H1 (cell line): ENCODE results near the gene TMA7. TPM values are rescaled to one million over a fixed set of nuclear protein-coding genes. Genes with fewer than 3 reads are reported as not detected.
A peak's percentile ranks its signal among the peaks of the same experiment; 100 is the strongest.

Experiments used
- CTCF ChIA-PET: fragments of 300-600 bp; sonication (Branson Sonifier 250); formaldehyde crosslinking; loops from one replicate; lab custom pipeline; 2021; ENCODE audit not compliant: partially characterized antibody; lab: Charles Lee
- POLR2A ChIA-PET: fragments of 300-600 bp; sonication (Branson Sonifier 250); formaldehyde crosslinking; loops from one replicate; lab custom pipeline; 2021; ENCODE audit warnings: inconsistent platforms; ENCODE audit not compliant: partially characterized antibody; lab: Charles Lee
- DNase-seq, 2 experiments: peaks; one replicate each; pipeline versions ENCODE4 v3.0.0 to v3.0.0-alpha.2; 2010 to 2022; ENCODE audit warnings: low spot score in 2 of 2, low read depth in 1 of 2, mixed read lengths in 1 of 2
- FAIRE-seq: peaks from 2 replicates; lab custom pipeline; 2011; peaks lifted over from hg19 to GRCh38; lab: Jason Lieb, UNC
- H2AFZ ChIP-seq: 2 replicates; pipeline ENCODE4 v1.8.1; 2012; ENCODE audit warnings: low read length, inconsistent platforms
- H2AK5ac ChIP-seq: 2 replicates; pipeline ENCODE4 v1.6.1; 2013; ENCODE audit warnings: low read depth, low read length
- H2BK120ac ChIP-seq: replicated peaks from 2 replicates; pipeline ENCODE3; 2013; ENCODE audit warnings: low read depth, low read length, inconsistent platforms
- H2BK12ac ChIP-seq: 2 replicates; pipeline ENCODE4 v1.6.1; 2013; ENCODE audit warnings: low read depth, low read length
- H2BK15ac ChIP-seq: 2 replicates; pipeline ENCODE4 v1.6.1; 2013; ENCODE audit warnings: low read length
- H2BK20ac ChIP-seq: 2 replicates; pipeline ENCODE4 v1.6.1; 2013; ENCODE audit warnings: low read length
- H2BK5ac ChIP-seq: 2 replicates; pipeline ENCODE4 v1.6.1; 2013; ENCODE audit warnings: low read depth, low read length
- H3K14ac ChIP-seq: 2 replicates; pipeline ENCODE4 v1.6.1; 2013; ENCODE audit warnings: inconsistent platforms; ENCODE audit not compliant: insufficient read length
- H3K18ac ChIP-seq: 2 replicates; pipeline ENCODE4 v1.6.1; 2013; ENCODE audit warnings: low read length; ENCODE audit errors: extremely low read depth
- H3K23ac ChIP-seq: 2 replicates; pipeline ENCODE4 v1.6.1; 2013; ENCODE audit warnings: inconsistent platforms; ENCODE audit not compliant: insufficient read length
- H3K23me2 ChIP-seq: 2 replicates; pipeline ENCODE4 v1.6.1; 2013; ENCODE audit warnings: low read depth, low read length
- H3K27ac ChIP-seq: 2 replicates; pipeline ENCODE4 v1.6.1; 2011; ENCODE audit warnings: low read depth, low read length, inconsistent platforms
- H3K27me3 ChIP-seq, 4 experiments: replicated peaks in 1 of 4; 1 replicate in 1 of 4; 2 replicates in 3 of 4; pipeline versions ENCODE4 v1.6.1 to v1.8.1; 2011 to 2013; ENCODE audit warnings: low read length in 3 of 4, mild to moderate bottlenecking in 3 of 4, inconsistent platforms in 2 of 4, mixed read lengths in 2 of 4, moderate library complexity in 1 of 4; ENCODE audit not compliant: control insufficient read depth in 3 of 4, insufficient read depth in 3 of 4; ENCODE audit errors: extremely low read depth in 1 of 4
- H3K36me3 ChIP-seq, 4 experiments: 2 replicates each; pipeline versions ENCODE4 v1.6.1 to v1.8.1; 2011 to 2013; ENCODE audit warnings: mild to moderate bottlenecking in 4 of 4, low read length in 3 of 4, moderate library complexity in 2 of 4, control low read depth in 1 of 4, inconsistent platforms in 1 of 4; ENCODE audit not compliant: insufficient read depth in 4 of 4, control insufficient read depth in 2 of 4
- H3K4ac ChIP-seq: replicated peaks from 2 replicates; pipeline ENCODE3; 2013; ENCODE audit warnings: low read length, low read depth, mixed read lengths, inconsistent platforms; ENCODE audit not compliant: insufficient read length
- H3K4me1 ChIP-seq, 4 experiments: replicated peaks in 1 of 4; 1 replicate in 1 of 4; 2 replicates in 3 of 4; pipeline versions ENCODE4 v1.6.1 to v1.8.1; 2011 to 2013; ENCODE audit warnings: low read length in 3 of 4, inconsistent platforms in 2 of 4, mixed read lengths in 1 of 4; ENCODE audit not compliant: insufficient read depth in 4 of 4, control insufficient read depth in 3 of 4
- H3K4me2 ChIP-seq, 2 experiments: 2 replicates each; pipeline versions ENCODE4 v1.6.1 to v1.8.1; 2011 to 2013; ENCODE audit warnings: low read depth in 2 of 2, low read length in 2 of 2, control low read depth in 1 of 2, inconsistent platforms in 1 of 2, mild to moderate bottlenecking in 1 of 2; ENCODE audit not compliant: insufficient read depth in 1 of 2
- H3K4me3 ChIP-seq, 4 experiments: fragments of 200-600, 300-600 bp in 1 of 4; sonication (generic), shearing (Covaris generic), sonication (Bioruptor Twin) in 1 of 4; 2 replicates each; pipeline versions ENCODE4 v1.5.1 to v1.8.1; 2011 to 2016; ENCODE audit warnings: low read length in 4 of 4, low read depth in 3 of 4, control low read depth in 2 of 4, inconsistent platforms in 2 of 4, mild to moderate bottlenecking in 2 of 4, mixed read lengths in 1 of 4, moderate library complexity in 1 of 4; ENCODE audit not compliant: insufficient read depth in 2 of 4; ENCODE audit errors: extremely low read depth in 1 of 4
- H3K56ac ChIP-seq: replicated peaks from 2 replicates; pipeline ENCODE3; 2013; ENCODE audit warnings: low read depth, mild to moderate bottlenecking, mixed read lengths, low read length, inconsistent platforms; ENCODE audit not compliant: insufficient read length
- H3K79me1 ChIP-seq: 2 replicates; pipeline ENCODE4 v1.6.1; 2013; ENCODE audit warnings: low read depth, low read length, control low read depth
- H3K79me2 ChIP-seq, 2 experiments: 2 replicates each; pipeline versions ENCODE4 v1.6.1 to v1.8.1; 2012 to 2013; ENCODE audit warnings: low read length in 2 of 2, mild to moderate bottlenecking in 2 of 2, inconsistent platforms in 1 of 2; ENCODE audit not compliant: insufficient read depth in 2 of 2, control insufficient read depth in 1 of 2
- H3K9ac ChIP-seq, 4 experiments: replicated peaks in 1 of 4; 1 replicate in 1 of 4; 2 replicates in 3 of 4; pipeline versions ENCODE4 v1.6.1 to v1.8.1; 2011 to 2013; ENCODE audit warnings: low read depth in 3 of 4, low read length in 3 of 4, control low read depth in 2 of 4, mild to moderate bottlenecking in 2 of 4, moderate library complexity in 2 of 4, inconsistent platforms in 1 of 4; ENCODE audit errors: extremely low read depth in 1 of 4
- H3K9me3 ChIP-seq, 2 experiments: 2 replicates each; pipeline versions ENCODE4 v1.6.1 to v1.8.1; 2012 to 2013; ENCODE audit warnings: mild to moderate bottlenecking in 2 of 2, moderate library complexity in 2 of 2, control low read depth in 1 of 2, inconsistent platforms in 1 of 2, low read depth in 1 of 2, low read length in 1 of 2, mixed read lengths in 1 of 2; ENCODE audit not compliant: insufficient read depth in 2 of 2
- H4K20me1 ChIP-seq, 2 experiments: replicated peaks in 1 of 2; 2 replicates each; pipeline versions ENCODE3 to v1.8.1; 2011 to 2013; ENCODE audit warnings: inconsistent platforms in 2 of 2, low read length in 2 of 2, mild to moderate bottlenecking in 1 of 2; ENCODE audit not compliant: insufficient read depth in 2 of 2, control insufficient read depth in 1 of 2
- H4K5ac ChIP-seq: 2 replicates; pipeline ENCODE4 v1.6.1; 2013; ENCODE audit warnings: low read length, low read depth, mixed read lengths, inconsistent platforms; ENCODE audit not compliant: insufficient read length
- H4K8ac ChIP-seq: 2 replicates; pipeline ENCODE4 v1.8.0; 2013; ENCODE audit warnings: mild to moderate bottlenecking, moderate library complexity, low read length, inconsistent platforms; ENCODE audit not compliant: insufficient read depth; ENCODE audit errors: extremely low read depth
- H4K91ac ChIP-seq: replicated peaks from 2 replicates; pipeline ENCODE3; 2013; ENCODE audit warnings: low read length, mixed read lengths, inconsistent platforms; ENCODE audit not compliant: insufficient read length
- CHD2 ChIP-seq: IDR thresholded peaks from 2 replicates; pipeline ENCODE4 v1.6.1; 2012; ENCODE audit warnings: low read length, improper control_type of control experiment
- GABPA ChIP-seq: IDR thresholded peaks from 2 replicates; pipeline ENCODE4 v1.6.1; 2011; ENCODE audit warnings: mild to moderate bottlenecking, low read length, moderate library complexity, borderline replicate concordance; ENCODE audit not compliant: insufficient read depth
- KDM4A ChIP-seq: IDR thresholded peaks from one replicate; pipeline ENCODE4 v1.7.1; 2012; ENCODE audit warnings: low read depth, mild to moderate bottlenecking, moderate library complexity, low read length, inconsistent platforms; ENCODE audit not compliant: severe bottlenecking
- POLR2A ChIP-seq, 2 experiments: IDR thresholded peaks; 1 replicate in 1 of 2; 2 replicates in 1 of 2; pipeline ENCODE4 v1.6.1; 2011; ENCODE audit warnings: low read depth in 2 of 2, low read length in 2 of 2, mild to moderate bottlenecking in 2 of 2; ENCODE audit errors: control extremely low read depth in 1 of 2
- POLR2AphosphoS5 ChIP-seq: IDR thresholded peaks from 2 replicates; pipeline ENCODE4 v1.6.1; 2011; ENCODE audit warnings: low read depth, low read length
- RNF2 ChIP-seq: fragments of 200-900, 300-1000 bp; sonication (generic); IDR thresholded peaks from 2 replicates; pipeline ENCODE4 v1.7.1; 2016; ENCODE audit warnings: borderline replicate concordance, low read depth, mild to moderate bottlenecking, antibody characterized with exemption, low read length; ENCODE audit not compliant: poor library complexity, severe bottlenecking; ENCODE audit errors: missing control alignments
- SUZ12 ChIP-seq: fragments of 200-600 bp; sonication (generic); IDR thresholded peaks from 2 replicates; pipeline ENCODE4 v1.6.1; 2012; ENCODE audit warnings: mild to moderate bottlenecking, inconsistent platforms, low read length, moderate library complexity, mixed read lengths
- WGBS, 2 experiments: shearing (Covaris generic) in 1 of 2; methylation state at CpG; one replicate each; pipeline versions ENCODE4 v1.1.6 to v1.1.7; 2013 to 2015; ENCODE audit warnings: low lambda C conversion rate in 2 of 2, mixed read lengths in 2 of 2, inconsistent platforms in 1 of 2, low coverage in 1 of 2, missing lambda C conversion rate in 1 of 2; ENCODE audit not compliant: insufficient replicate concordance in 2 of 2, insufficient coverage in 1 of 2, insufficient read length in 1 of 2; ENCODE audit errors: extremely low coverage in 1 of 2, missing lambda C conversion rate in 1 of 2; 5-methylcytosine and 5-hydroxymethylcytosine counted together
- polyA plus RNA-seq, 7 experiments: library from polyadenylated mRNA; depleted of rRNA in 3 of 7; stranded (reverse) in 5 of 7; unstranded in 2 of 7; fragments of >200 nt in 5 of 7; fragments of 200-250 nt in 2 of 7; gene quantifications; 1 replicate in 5 of 7; 2 replicates in 1 of 7; 4 replicates in 1 of 7; pipeline versions ENCODE4 v1.2.1 to v1.2.3, GENCODE V29; 2011 to 2013; ENCODE audit warnings: missing spikeins in 2 of 7, mixed read lengths in 2 of 7
- total RNA-seq: library from RNA; stranded (reverse); fragmentation: NEBNext Ultra II Directional; extraction: Animal tissue kit (Norgen Biotek cat#: 25700); gene quantifications from 2 replicates; pipeline ENCODE4 v1.2.1, GENCODE V29; 2021
- TF ChIP-seq, protein P1 (sequence below): IDR thresholded peaks from 2 replicates; pipeline ENCODE4 v1.6.1; 2012; ENCODE audit warnings: inconsistent platforms

The TMA7 gene
- total and polyA plus RNA-seq, 2 of the 8 experiments (the other 6 are each of a cell fraction or from before 2014, with no cell fraction given) = 138 to 305 TPM

- Histone ChIP-seq H3K23me2 (peaks cover 2% of the 10 kb centered on the region; the same call in 1 of the 2 replicates), H2BK12ac (no peak overlapping the region), H3K18ac (no peak overlapping the region), H2AFZ (no peak overlapping the region), H4K91ac (no peak overlapping the region), H3K4me1 (peaks cover 0 to 7% (median 4%) of the 10 kb centered on the region in 4 experiments; a peak in 3 of 7 replicates), H4K20me1 (peaks cover 2 to 6% of the 10 kb centered on the region in 2 experiments), H3K36me3 (peaks cover 0 to 4% (median 0%) of the 10 kb centered on the region in 4 experiments; a peak in 2 of 8 replicates), H2BK120ac (no peak overlapping the region), H3K79me1 (no peaks in the 10 kb centered on the region; the same call in 1 of the 2 replicates), H3K27me3 (no peaks in the 10 kb centered on the region), H3K9ac (no peak overlapping the region), H3K9me3 (no peaks in the 10 kb centered on the region), H3K56ac (no peak overlapping the region), H3K14ac (no peak overlapping the region), H4K8ac (no peak overlapping the region; the same call in none of the 2 replicates), H3K27ac (no peak overlapping the region), H2BK15ac (0 out of 2 replicates have a peak overlapping the region, but pooled peaks have one; percentile 29), H3K4me2 (no peak overlapping the region), H2BK20ac (no peak overlapping the region), H4K5ac (no peak overlapping the region), H3K23ac (no peak overlapping the region), H3K79me2 (no peaks in the 10 kb centered on the region), H2BK5ac (no peak overlapping the region), H3K4me3 (no peak overlapping the region), H3K4ac (no peak overlapping the region), H2AK5ac (0 out of 2 replicates have a peak overlapping the region, but pooled peaks have one; percentile 53)
- TF ChIP-seq POLR2A (IDR thresholded peaks at IDR 0.05; ENCODE audit: control extremely low read depth in 1 of 2, low read depth in 2 of 2, low read length in 2 of 2) (peak in 1 of 2 experiments; percentile 23; a peak in 1 of 3 replicates), CHD2 (no peak), POLR2AphosphoS5 (peak; percentile 39; the same call in 1 of the 2 replicates), RNF2 (no peak), SUZ12 (no peak), KDM4A (no peak), GABPA (no peak)
- TF ChIP-seq, protein P1, sequence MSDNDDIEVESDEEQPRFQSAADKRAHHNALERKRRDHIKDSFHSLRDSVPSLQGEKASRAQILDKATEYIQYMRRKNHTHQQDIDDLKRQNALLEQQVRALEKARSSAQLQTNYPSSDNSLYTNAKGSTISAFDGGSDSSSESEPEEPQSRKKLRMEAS = no peak
- CTCF ChIA-PET = interaction anchor here (0.8 to 9.2 kb wide), 8 partner anchors 10 to 203 kb away, joined by 3 to 220 read pairs (median 36); partner anchors contain the start of gene PLXNB1
- FAIRE-seq (no peak), DNase-seq (peak in 1 of 2 experiments; percentile 44)
- 88% methylated on average over 7 of the region's 9 CpGs; no CpG with 5 or more reads in 1 of the 2 experiments for WGBS, 2 experiments
- POLR2A ChIA-PET = interaction anchor here (0.7 to 20.2 kb wide), 11 partner anchors 14 to 210 kb away, joined by 3 to 650 read pairs (median 4); partner anchors contain the start of genes PLXNB1 and ZNF589
Measured at GRCh38 chr3:48397767-48398681, 42.0 kb upstream of the TMA7 start.
